ENCODE data around the gene ATF3. TPM values are rescaled to one million over a fixed set of nuclear protein-coding genes. Genes with fewer than 3 reads are reported as not detected.

Gene ATF3
- total RNA-seq = 13.1 and 16.8 TPM in 2 replicates

DNA sequence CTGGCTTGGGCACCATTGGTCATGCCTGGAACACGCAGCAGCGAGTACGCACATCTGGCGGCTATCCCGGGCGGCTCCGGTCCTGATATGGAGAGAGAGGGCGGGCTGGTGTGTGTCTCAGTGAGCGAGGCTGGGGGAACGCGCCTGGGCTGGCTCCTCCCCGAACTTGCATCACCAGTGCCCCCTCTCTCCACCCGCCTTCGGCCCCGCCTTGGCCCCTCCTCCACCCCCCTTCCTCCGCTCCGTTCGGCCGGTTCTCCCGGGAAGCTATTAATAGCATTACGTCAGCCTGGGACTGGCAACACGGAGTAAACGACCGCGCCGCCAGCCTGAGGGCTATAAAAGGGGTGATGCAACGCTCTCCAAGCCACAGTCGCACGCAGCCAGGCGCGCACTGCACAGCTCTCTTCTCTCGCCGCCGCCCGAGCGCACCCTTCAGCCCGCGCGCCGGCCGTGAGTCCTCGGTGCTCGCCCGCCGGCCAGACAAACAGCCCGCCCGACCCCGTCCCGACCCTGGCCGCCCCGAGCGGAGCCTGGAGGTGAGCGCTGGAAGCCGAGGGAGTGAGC, at the start of gene ATF3:
ATF3 (plus strand) TSS at position 370 of the 567 bp plus-strand sequence. CDS start 6,261 bp downstream, outside the sequence.
- TF ChIP-seq CTCF (IDR thresholded peaks at IDR 0.05) = no peak
- ChIA-PET POLR2A (interaction anchor here (0.7 to 4.4 kb wide), 32 partner anchors 9 to 911 kb away, joined by 3 to 70 read pairs (median 4); partner anchors contain the start of genes DTL, FLVCR1, INTS7 and NSL1), CTCF (interaction anchor here (1.0 to 2.1 kb wide), 4 partner anchors 10 to 50 kb away, joined by 3 to 8 read pairs (median 4); no protein-coding TSS in a partner anchor)
- intact Hi-C loops (cut with micrococcal nuclease) = loop anchor here (1.0 to 2.0 kb wide), 11 partner anchors 12 to 573 kb away; partner anchors contain the start of genes ANGEL2, DTL, INTS7 and NSL1
- H3K9me3 Mint-ChIP-seq = no peaks in the 10 kb centered on the region
- DNase-seq (peak; percentile 76), ATAC-seq (ENCODE audit: low read depth) (peak; percentile 84)
- peak within 1 kb of the TSS; percentile 90 for H3K27ac Mint-ChIP-seq
- H3K27me3 Mint-ChIP-seq = peaks cover 32% of the 10 kb centered on the region
- peaks cover 5% of the 10 kb centered on the region for H3K36me3 Mint-ChIP-seq (ENCODE audit: low read depth)
- peaks cover 29% of the 10 kb centered on the region for H3K4me1 Mint-ChIP-seq
- peak within 1 kb of the TSS; percentile 95 for H3K4me3 Mint-ChIP-seq

- ATAC-seq (ENCODE audit: low read depth) = no peak
- POLR2A ChIA-PET = interaction anchor here (1.3 to 2.7 kb wide), 5 partner anchors 7 to 524 kb away, joined by 3 to 49 read pairs (median 17); partner anchors contain the start of genes ATF3, DTL and INTS7
- peak overlapping the region; percentile 93 for H3K27ac Mint-ChIP-seq
- intact Hi-C loops (cut with micrococcal nuclease) = loop anchor here (1.0 to 5.0 kb wide), 12 partner anchors 7 to 981 kb away; partner anchors contain the start of genes ANGEL2, FLVCR1, NENF and PACC1
- CTCF ChIA-PET = interaction anchor here (1.3 kb wide), 1 partner anchor 83 kb away, joined by 3 read pairs; no protein-coding TSS in a partner anchor
- TF ChIP-seq CTCF (IDR thresholded peaks at IDR 0.05) = no peak
- H3K4me1 Mint-ChIP-seq = peaks cover 15% of the 10 kb centered on the region
- peaks cover 4% of the 10 kb centered on the region for H3K9me3 Mint-ChIP-seq
- DNase-seq = no peak
- H3K27me3 Mint-ChIP-seq = no peaks in the 10 kb centered on the region
- no peaks in the 10 kb centered on the region for H3K36me3 Mint-ChIP-seq (ENCODE audit: low read depth)
- H3K4me3 Mint-ChIP-seq = peak overlapping the region; percentile 32
Measured at GRCh38 chr1:212559929-212560328, 48.6 kb upstream of the ATF3 start.

GRCh38 chr1:212560933-212561460, 47.6 kb upstream of the ATF3 start:
- Mint-ChIP-seq H3K4me3 (no peak overlapping the region), H3K4me1 (peaks cover 26% of the 10 kb centered on the region), H3K27me3 (no peaks in the 10 kb centered on the region), H3K27ac (no peak overlapping the region), H3K36me3 (ENCODE audit: low read depth) (no peaks in the 10 kb centered on the region), H3K9me3 (peaks cover 4% of the 10 kb centered on the region)
- ATAC-seq (ENCODE audit: low read depth) (no peak), DNase-seq (no peak)
- ChIA-PET POLR2A (no interaction called here), CTCF (no interaction called here)
- intact Hi-C loops (cut with micrococcal nuclease) = no loop called here
- TF ChIP-seq CTCF (IDR thresholded peaks at IDR 0.05) = no peak

DNA sequence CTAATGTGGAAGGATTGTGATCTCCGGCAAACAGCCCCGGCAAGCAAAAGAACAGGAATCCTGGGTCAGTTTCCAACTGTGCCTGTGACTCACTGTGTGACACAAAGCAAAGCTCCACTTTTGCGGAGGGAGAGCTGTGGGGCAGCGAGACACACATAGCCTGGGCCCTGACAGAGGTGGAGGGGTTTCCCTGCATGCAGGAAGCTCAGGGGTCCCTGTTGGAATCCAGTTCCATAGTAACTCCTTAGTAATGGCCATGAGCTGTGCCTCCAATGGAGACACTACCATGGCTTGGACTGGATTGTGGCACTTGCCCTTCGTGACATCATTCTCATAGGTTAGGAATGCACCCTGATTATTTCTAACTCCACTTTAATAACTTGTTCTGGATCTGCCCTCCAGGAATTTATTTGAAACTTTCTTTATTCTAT, 47.0 kb upstream of the ATF3 start:
- POLR2A ChIA-PET = no interaction called here
- H3K36me3 Mint-ChIP-seq (ENCODE audit: low read depth) = no peaks in the 10 kb centered on the region
- intact Hi-C loops (cut with micrococcal nuclease) = no loop called here

More for the DNA sequence above, 47.0 kb upstream of the ATF3 start:
- no peaks in the 10 kb centered on the region for H3K27me3 Mint-ChIP-seq
- CTCF ChIA-PET = no interaction called here
- H3K4me3 Mint-ChIP-seq = no peak overlapping the region
- no peak overlapping the region for H3K27ac Mint-ChIP-seq
- no peak for TF ChIP-seq CTCF (IDR thresholded peaks at IDR 0.05)
- peaks cover 4% of the 10 kb centered on the region for H3K9me3 Mint-ChIP-seq
- DNase-seq (no peak), ATAC-seq (ENCODE audit: low read depth) (no peak)
- H3K4me1 Mint-ChIP-seq = peaks cover 31% of the 10 kb centered on the region

All from activated B cell treated with CpG ODN at 0.5 μM for 24 hours (primary cell).